Islet precursor cell (in vitro differentiated cells): ENCODE results near the gene GPAM.
A peak's percentile ranks its signal among the peaks of the same experiment; 100 is the strongest.
"Not testable (repeated sequence)": the region's sequence is repeated elsewhere in the genome, so short reads cannot be mapped to it uniquely, and the experiment has no call there.

ENCODE experiments used
- DNase-seq: peaks from one replicate; pipeline ENCODE4 v3.0.0-alpha.2; 2018

GPAM gene, protein sequence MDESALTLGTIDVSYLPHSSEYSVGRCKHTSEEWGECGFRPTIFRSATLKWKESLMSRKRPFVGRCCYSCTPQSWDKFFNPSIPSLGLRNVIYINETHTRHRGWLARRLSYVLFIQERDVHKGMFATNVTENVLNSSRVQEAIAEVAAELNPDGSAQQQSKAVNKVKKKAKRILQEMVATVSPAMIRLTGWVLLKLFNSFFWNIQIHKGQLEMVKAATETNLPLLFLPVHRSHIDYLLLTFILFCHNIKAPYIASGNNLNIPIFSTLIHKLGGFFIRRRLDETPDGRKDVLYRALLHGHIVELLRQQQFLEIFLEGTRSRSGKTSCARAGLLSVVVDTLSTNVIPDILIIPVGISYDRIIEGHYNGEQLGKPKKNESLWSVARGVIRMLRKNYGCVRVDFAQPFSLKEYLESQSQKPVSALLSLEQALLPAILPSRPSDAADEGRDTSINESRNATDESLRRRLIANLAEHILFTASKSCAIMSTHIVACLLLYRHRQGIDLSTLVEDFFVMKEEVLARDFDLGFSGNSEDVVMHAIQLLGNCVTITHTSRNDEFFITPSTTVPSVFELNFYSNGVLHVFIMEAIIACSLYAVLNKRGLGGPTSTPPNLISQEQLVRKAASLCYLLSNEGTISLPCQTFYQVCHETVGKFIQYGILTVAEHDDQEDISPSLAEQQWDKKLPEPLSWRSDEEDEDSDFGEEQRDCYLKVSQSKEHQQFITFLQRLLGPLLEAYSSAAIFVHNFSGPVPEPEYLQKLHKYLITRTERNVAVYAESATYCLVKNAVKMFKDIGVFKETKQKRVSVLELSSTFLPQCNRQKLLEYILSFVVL

DNA sequence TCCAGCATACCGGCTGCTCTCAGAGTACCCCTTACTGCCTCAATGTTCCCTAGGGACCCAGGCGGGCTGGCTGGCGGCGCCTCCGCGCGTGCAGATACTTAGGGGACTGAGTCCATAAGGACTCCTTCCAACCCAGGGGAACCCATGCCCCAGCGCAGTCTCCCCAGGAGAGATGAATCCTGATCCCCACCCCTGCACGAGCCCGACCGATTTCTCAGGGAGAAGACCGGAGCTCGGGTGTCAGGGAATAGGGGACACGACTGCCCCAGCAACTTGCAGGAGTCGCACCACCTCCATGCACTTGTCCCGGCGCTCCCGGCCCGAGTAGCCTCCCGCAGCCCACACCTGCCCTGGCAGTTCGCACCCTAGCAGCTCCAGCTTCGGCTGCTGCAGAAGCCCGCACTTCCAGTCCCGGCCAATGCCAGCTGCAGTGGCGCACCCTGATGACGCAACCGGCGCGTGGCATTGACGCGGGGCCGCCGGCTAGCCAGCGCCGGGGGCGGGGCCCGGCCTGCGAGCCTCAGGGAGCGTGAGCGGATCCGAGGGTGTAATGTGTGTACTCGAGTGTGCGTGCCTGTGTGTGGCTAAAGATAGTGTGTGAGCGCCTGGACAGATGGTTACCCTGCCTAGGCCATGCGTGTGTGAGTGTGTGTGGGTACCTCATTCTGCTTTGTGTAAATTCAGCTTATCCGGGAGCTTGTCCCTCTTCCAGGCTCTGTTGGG lies at the start of gene GPAM:
TSS of gene GPAM (minus strand) at position 437 of the 723 bp plus-strand sequence. CDS start 1,981 bp downstream, outside the sequence.
- peak; percentile 97 for DNase-seq

DNA sequence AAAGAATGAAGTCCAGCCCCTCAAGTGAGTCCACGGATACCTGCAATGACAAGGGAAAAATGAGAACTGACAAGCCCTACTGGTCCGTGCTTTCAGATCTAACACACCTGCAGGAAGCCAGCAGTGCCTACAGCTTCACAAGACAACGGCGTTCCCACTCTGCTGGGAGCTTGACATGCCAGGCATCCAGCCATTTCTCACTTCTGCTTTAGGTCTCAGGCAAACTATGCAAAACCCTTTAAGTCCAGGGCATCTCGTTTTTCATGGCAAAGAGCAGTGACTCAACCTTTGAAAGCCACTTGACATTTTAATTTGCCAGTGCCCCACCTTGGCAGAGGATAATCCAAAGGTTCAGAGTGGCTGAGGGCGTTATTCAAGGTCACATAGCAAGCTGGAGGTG lies 49.1 kb upstream of the GPAM start:
- DNase-seq, result peak; percentile 66

DNA sequence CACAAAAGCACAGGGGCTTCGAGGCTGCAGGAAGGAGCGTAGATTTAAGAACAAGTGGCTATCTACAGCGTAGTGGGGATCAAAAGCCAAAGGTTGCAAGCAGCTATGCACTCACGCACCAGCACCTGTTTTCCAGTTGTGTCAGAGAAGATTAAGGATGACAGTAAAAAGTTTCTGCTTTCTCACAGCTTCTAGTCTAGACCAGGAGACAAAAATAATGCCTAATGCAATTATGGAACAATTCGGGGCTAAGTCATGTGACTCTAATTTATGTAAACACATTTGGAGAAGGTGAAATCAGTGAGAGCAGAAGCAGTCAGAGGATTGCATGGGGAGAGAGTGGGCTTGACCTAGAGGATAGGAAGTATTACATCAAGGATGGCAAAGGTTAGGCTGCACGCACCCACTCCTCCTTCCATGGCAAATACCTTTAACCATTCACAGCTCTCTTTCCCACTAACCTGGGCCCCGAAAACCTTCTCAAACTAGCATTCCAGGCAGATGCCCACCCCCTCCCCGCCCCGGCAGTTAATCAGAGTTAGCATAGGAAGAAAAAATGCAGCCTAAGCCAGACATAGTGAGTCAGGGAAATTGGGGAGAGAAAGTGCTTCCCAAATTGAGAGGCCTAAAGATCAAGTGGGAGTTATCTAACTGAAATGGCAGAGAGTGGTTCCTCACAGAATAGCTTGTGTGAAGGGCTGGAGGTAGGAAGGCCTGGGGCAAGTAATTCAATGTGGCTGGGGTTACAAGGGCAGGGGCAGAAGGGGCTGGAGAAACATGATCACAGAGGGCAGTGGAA lies 48.2 kb upstream of the GPAM start:
- DNase-seq, result peak; percentile 83

DNA sequence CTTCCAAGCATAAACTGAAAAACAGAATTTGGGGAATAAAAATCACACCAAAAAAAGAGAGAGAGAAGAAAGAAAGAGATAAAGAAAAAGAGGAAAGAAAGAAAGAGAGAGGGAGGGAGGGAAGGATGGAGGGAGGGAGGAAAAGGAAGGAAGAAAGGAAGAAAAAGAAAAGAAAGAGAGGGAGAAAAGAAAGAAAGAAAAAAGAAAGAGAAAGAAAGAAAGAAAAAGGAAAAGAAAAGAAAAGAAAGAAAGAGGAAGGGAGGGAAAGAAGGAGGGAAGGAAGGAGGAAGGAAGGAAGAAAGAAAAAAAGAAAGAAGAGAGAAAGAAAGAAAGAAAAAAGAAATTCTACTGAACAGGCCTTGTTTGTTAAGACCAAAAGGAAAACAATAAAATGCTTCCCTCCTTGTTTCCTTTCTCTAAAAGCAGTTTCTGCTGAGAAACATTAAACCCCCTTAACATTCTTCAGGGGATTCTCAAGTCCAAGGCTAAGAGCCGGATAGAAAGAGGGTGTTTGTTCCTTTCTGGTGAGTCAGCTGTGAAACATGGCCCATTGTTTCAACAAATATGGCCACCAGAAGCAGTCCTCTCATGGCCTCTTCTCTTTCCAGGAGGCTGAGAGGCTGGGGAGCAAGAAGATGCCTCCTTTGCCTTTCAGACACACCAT lies 46.9 kb upstream of the GPAM start:
- no peak for DNase-seq

DNA sequence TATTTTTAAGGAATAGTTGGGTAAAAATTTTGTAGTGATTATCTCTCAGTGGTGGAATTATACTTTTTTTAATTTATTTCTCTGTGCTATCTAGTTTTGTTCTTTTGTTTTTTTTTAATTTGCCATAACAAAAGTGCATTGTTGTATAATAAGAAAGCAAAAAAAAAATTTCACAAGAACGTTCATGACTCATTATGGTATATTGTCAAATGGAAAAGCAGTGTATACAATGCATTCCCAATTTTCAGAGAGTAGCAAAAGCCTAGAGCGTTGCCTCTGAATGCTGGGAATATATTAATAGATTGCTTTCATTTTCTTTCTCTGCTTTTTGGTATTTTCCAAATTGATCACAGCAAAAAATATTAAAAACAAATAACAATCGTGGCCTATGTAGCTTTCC lies 46.3 kb upstream of the GPAM start:
- no peak for DNase-seq

DNA sequence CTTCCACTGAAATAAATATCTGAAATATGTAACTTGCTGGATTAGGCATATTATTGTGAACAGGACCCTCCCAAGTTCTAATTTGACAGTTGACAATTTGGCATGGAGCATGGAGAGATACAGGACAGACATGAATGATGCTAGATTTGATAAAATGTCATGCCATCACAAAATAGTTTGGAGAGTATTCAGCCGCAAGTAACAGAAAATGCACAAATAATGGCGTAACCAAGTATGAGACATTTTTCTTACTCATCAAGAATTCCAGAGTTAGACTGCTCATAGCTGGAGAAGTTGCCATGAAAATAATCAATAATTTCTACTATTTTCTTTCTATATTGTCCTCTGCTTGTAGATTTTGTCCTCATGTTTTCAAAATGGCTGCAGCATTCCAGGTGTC lies 45.5 kb upstream of the GPAM start:
- no peak for DNase-seq

DNA sequence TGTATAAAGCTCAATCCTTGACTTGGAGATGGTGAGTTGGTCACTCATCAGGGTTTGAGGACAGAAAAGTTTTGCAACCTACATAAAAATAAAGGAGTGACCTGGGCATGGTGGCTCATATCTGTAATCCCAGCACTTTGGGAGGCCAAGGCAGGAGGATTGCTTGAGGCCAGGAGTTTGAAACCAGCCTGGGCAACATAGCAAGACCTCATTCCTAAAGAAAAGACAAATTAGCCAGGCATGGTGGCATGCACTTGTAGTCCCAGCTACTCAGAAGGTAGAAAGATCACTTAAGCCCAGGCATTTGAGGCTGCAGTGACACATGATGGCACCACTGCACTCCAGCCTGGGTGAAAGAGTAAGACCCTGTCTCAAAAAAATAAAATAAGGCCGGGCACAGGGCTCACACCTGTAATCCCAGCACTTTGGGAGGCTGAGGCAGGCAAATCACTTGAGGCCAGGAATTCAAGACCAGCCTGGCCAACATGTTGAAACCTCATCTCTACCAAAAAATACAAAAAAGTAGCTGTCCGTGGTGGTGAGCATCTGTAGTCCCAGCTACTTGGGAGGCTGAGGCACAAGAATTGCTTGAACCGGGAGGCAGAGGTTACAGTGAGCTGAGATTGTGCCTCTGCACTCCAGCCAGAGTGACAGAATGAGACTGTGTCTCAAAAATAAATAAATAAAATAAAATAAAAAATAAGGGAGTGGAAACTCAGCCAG lies 45.0 kb upstream of the GPAM start:
- DNase-seq, result not testable (repeated sequence)

DNA sequence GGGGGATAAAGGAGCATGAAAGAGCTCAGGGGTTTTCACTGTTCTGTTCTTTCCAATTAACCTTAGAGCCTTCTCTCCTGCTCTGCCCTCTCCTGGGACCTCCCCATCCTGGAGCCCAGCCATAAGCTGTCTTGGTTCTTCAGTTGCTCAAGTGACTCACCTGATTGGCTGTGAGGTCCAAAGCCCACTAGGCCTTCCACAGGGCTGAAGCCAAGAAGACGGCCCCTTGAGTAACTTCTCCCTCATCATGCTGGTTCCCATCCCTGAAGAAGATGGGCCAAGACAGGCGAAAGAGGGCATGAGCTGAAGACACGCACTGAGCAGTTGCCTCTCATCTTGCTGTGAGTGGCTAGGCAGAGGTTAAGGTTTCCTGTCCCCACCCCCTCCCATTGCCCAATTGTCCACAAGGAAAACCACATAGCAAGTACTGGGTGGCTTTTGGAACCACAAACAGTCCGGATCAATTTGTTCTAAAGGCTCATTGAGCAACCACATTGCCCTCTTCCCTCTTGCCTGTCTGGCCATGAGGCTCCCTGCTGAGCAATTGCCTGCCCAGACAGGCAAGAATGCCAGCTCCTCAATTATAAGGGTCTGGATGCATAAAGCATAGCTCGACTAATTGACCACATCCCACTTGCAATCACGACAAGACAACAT lies 43.9 kb upstream of the GPAM start:
- DNase-seq, result peak; percentile 57

DNA sequence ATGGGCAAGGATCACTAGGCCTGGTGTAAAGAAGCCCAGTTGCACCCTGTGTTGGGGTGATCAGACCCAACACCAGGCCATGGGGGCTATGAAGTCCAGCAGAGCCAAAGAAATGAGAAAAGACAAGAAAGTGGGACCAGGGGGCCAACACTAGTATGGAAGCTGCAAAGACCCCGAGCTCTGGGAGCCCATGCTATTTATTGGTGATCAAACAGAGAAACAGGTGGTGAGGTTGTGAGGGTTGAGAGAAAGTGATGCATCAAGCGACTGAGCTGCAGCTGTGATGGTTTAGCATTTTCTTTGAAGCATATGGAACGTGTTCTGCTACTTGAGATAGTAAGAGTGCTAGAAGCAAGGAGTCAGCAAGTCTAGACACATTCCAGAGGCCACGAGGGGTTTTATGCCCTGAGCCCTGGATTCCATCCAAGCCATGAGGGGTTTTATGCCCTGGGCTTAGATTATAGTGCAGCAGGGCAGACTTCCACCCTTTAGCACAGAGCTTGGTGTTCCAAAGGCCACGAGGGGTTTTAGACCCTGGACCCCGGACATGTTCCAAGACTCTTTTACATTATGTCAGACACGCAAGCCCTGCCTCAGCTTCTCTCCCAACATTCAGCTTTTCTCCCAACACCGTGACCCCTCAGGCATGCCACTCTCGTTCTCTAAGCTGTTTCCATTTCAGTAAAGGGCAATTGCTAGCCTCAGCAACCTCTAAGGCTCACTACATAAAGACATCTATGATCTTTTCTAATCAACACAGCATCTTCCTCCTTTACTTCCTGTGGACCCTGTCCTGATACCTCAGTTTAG lies 43.1 kb upstream of the GPAM start:
- no peak for DNase-seq

DNA sequence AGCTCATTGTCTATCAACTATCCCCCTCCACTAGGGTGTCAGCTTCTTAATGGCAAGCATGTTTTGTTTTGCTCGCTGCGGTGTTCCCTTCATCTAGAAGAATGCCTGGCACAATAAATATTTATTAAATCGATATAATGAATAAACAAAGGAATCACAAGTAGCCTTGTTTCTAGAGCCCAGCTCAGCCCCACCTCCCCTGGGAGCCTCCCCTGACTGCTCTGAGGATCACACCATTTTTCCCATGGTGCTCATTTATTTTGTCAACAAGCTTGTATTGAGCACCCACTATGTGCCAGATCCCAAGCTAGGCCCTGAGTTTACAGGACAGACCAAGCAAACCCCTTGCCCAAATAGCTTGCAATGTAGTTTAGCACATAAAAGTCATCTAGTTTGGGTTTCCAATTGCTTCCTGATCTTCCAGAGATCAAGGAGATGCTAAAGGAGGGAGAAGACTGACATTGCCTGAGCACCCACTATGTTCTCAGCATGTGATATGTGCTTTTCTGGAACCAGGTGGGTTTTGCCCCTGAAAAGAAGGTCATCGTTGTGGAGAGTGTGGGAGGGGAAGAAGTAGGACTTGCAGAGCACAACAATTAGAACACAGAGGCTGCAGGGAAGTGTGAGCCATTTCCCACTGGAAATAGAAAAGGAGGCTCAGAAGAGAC lies 42.3 kb upstream of the GPAM start:
- no peak for DNase-seq

DNA sequence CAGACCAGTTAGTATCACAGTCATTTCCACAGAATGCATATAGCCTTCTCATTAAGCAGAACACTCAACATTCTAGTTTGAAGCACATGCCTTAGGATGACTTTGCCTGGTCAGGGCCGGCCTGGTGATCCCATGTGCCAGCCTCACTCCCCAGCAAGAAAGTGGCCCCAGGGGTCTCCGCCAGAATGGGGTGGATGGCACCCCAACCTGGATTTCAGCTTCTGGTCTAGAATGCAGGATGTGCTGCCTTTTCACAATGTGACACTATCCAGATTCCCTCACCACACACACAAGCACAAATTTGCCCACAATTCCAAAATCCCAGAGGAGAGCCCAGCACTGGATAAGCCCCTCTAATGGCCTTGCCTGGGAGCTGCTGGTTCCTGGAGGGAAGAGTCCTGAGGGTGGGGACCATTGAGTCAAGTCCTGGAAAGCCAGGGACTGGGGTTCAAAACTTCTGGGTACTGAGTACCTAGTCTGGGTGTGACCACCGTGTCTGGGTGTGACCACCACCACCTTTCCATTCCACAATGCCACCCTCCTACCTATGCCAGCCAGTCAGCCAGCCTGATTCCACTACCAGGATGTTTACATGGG lies 41.5 kb upstream of the GPAM start:
- DNase-seq, result no peak

DNA sequence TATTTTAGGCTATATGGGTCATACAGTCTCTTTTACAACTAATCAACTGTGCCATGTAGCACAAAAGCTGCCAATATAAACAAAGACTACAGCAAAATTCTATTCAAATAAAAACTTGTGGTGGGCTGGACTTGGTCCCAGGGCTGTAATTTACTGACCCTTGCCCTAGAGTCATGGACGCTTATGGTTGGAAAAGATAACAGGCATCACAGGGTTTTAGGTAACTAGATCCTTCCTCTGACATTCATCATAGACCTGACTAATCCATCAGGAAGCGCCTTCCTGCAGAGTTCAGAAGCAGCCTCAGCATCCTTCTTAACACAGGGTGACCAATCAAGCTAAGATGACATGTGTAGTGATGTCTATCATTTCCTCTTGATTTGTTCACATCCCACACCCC lies 40.2 kb upstream of the GPAM start:
- no peak for DNase-seq

DNA sequence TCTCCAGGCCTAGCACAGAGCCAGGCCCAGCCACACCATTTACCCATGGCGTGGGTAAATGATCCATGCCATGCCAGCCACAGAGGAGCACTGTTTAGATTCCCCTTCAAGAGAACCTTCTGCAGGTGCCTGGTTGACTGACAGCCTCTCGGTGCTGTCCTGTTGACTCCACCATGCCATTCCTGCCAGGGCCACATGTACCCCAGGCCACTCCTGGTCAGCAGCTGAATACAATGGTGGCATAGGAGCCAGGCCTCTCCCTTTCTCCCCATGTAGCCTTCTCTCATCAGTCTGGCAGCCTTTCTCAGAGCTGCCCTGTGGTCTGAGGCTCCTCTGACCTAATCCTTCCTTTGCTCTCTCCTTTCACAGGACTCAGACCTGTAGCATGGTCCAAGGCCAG lies 39.2 kb upstream of the GPAM start:
- DNase-seq, result no peak

DNA sequence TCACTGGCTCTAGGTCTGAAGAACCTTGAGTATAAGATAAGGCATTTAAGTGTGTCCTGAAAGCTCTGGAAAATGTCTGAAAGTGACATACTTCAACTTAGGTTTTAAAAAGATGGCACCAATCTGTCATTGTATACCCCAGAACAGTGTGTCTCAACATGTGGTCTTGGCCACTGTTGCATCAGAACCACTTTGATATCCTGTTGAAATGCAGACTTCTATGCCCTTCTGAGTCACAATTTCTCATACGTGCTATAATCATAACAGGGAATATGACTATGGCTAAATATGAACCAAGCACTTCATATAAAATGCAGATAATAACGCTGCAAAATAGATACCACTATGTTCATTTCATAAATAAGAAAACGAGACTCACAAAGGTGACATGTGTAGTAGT lies 38.0 kb upstream of the GPAM start:
- DNase-seq, result no peak

DNA sequence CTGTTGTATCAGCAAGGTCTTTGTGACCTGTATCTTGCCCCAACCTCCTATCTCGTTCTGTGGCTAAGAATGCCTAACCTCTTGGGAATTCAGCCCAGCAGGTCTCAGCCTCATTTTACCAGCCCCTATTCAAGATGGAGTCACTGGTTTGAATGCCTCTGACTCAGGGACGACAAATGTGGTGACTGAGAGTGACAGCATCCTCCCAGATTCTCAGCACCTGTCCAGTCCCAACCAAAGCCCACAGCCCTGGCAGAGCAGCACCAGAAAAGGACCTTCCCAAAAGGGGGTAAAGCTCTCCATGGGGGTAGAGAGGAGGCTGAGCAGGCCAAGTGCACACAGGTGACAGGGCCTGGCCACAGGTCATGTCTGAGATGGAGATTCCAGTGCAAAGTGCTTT lies 35.4 kb upstream of the GPAM start:
- DNase-seq, result peak; percentile 69

DNA sequence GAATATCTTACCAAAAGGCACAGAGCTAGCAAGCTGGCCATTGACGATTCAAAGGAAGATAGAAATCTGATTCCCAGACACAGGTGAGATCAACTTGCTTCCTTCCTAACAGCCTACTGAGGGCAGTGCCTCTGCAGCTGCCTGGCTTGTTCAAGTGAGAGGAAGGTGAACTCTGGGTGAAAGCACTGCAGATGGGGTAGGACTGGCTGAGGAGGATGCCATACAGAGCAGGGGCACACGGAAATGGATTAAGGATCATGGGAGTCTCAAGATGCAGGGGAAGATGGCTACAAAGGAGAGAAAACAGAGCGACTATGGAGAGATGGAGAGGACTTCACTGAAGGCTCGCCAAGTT lies 34.4 kb upstream of the GPAM start:
- no peak for DNase-seq

DNA sequence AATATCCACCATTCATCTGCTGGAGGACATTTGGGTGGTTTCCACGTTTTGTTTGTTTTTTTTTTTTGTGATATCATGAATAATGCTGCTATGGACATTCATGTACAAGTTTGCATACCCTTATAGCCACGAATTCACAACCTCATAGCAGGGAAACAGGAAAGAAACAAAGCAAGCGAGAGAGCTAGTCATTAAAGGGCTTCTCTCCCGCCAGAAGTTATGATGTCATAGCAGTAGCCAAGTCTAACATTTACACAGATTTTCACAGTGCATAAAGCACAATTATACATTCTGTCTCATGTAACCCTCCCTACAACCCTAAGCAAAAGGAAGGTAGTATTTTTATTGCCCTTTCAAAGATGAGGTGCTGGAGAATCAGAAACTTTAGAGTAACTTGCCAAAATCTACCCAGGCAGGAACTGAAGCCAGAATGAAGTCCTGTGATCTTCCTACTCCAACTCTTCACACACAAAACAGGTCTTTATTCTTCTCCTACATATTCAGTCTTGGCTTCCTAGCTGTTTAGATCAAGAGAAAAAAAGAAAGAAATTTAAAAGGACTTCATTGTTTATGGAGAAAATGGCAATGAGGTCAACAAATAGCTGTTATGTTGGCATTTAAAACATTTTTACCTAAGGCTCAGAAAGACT lies 33.9 kb upstream of the GPAM start:
- no peak for DNase-seq

DNA sequence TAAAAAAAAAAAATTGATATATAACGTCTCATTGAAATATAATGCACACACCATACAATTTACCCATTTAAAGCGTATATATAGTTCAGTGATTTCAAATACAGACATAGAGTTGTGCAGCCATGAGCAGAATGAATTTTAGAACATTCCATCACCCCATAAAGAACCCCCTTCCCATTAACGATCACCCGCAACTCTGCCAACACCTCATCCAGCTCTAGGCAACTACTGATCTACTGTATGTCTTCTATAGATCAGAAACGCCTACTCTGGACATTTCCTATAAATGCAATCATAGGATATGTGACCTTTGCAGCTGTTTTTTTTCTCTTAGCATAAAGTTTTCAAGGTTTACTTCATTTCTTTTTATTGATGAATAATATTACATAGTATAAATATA lies 33.4 kb upstream of the GPAM start:
- DNase-seq, result no peak

DNA sequence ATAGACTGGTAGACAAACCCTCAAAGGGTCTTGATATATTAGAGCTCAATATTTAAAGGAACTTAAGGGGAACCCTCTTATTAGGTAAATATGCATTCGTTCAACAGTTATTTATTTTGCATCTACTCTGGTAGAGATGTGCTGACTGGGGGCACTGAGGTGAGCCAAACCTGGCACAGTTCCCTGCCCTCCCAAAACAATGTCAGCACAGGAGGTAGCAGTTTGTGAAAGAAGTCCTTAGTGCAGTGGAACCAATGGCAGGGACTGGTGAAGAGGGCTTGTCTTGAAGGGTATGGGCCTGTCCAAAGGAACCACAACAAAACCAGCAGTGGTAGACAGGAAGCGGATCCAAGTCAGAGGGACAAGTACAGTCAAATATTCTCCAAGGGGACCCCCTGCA lies 32.6 kb upstream of the GPAM start:
- DNase-seq, result no peak
